Right cardiac atrium (tissue), 5 donors: ENCODE measurements around the gene CDC23. TPM values are rescaled to one million over a fixed set of nuclear protein-coding genes. Genes with fewer than 3 reads are reported as not detected.
"Not testable (repeated sequence)": the region's sequence is repeated elsewhere in the genome, so short reads cannot be mapped to it uniquely, and the experiment has no call there.

Source experiments
- ATAC-seq, 2 donors: fragments of 200-7000 bp; cut with Tn5 transposase; one replicate each; pipeline versions ENCODE4 v1.8.0 to v1.9.1; 2020; ENCODE audit warnings: moderate library complexity in 2 of 2, mild to moderate bottlenecking in 1 of 2
- DNase-seq, 3 donors: peaks; one replicate each; pipeline ENCODE4 v3.0.0-alpha.2; 2020
- H3K27ac ChIP-seq: one replicate; pipeline ENCODE4 v1.5.1; 2013; ENCODE audit warnings: mild to moderate bottlenecking, low read length, control low read depth, moderate library complexity
- H3K27me3 ChIP-seq: one replicate; pipeline ENCODE4 v1.6.1; 2013; ENCODE audit not compliant: control insufficient read depth, insufficient read depth
- H3K4me1 ChIP-seq: one replicate; pipeline ENCODE4 v1.6.1; 2013; ENCODE audit warnings: low read length; ENCODE audit not compliant: control insufficient read depth, insufficient read depth
- H3K4me3 ChIP-seq: one replicate; pipeline ENCODE4 v1.5.1; 2013; ENCODE audit warnings: low read length, control low read depth
- H3K9me3 ChIP-seq: one replicate; pipeline ENCODE4 v1.6.1; 2013; ENCODE audit warnings: low read length; ENCODE audit not compliant: control insufficient read depth
- WGBS: extraction: QIAGEN DNeasy Blood & Tissue Kit; methylation state at CpG from one replicate; pipeline ENCODE4 v1.1.7; 2013; 5-methylcytosine and 5-hydroxymethylcytosine counted together
- intact Hi-C, 4 donors: fragments of 100-400 bp; cut with DNase I; formaldehyde crosslinking; loops; one replicate each; pipeline versions ENCODE4 v1.11.0 to v1.14.0; 2022 to 2023
- polyA plus RNA-seq: library from polyadenylated mRNA; stranded (reverse); fragments of 200-250 nt; gene quantifications from one replicate; pipeline ENCODE4 v1.2.3, GENCODE V29; 2013
- total RNA-seq, 4 donors: library from RNA; stranded (reverse); fragmentation: NEBNext Ultra II Directional; extraction: Animal tissue kit (Norgen Biotek cat#: 25700); gene quantifications; one replicate each; pipeline ENCODE4 v1.2.1, GENCODE V29; 2021
- donor health status: healthy with polysubstance abuse.
- donor health status: DM: no; HTN: yes; CAD: no.
- donor health status: DM: no; HTN: no; CAD: no.
- donor health status: DM: no; HTN: yes; CAD: no; lungs with severe emphysema.
- donor health status: DM: yes; HTN: yes; CAD: no.

CDC23 gene
- total and polyA plus RNA-seq, 5 donors, result 13.3 to 17.9 (median 17.3) TPM

DNA sequence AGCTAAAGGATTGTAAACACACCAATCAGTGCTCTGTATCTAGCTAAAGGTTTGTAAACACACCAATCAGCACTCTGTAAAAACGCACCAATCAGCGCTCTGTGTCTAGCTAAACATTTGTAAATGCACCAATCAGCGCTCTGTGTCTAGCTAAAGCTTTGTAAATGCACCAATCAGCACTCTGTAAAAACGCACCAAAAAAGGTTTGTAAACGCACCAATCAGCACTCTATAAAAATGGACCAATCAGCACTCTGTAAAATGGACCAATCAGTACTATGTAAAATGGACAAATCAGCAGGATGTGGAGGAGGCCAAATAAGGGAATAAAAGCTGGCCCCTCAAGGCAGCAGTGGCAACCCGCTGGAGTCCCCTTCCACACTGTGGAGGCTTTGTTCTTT, 69.5 kb downstream of the CDC23 start:
- H3K4me3 ChIP-seq, H3K27ac ChIP-seq, ATAC-seq, H3K9me3 ChIP-seq, H3K27me3 ChIP-seq, DNase-seq, H3K4me1 ChIP-seq, intact Hi-C loops: not testable (repeated sequence)
- WGBS, result 89% methylated on average over 6 of the region's 6 CpGs

DNA sequence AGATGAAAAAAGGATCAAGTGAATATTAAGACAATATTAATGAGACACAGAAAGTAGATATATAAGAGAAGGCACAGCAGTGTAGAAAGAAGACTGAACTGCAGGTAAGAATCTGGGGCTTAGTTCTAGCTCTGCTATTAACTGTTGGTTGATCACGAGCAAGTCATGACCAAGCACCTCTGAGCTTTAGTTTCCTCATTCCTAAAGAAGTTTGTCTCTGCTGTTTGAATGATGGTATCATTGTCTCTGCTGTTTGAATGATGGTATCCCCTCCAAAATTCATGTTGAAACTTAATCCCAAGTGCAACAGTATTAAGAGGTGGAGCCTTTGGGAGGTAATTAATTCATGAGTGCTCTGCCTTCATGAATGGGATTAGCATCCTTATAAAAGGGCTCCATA, 71.4 kb downstream of the CDC23 start:
- intact Hi-C loops, result no loop called here
- DNase-seq (no peak), ATAC-seq (no peak)
- H3K27ac ChIP-seq, result no peak overlapping the region
- H3K27me3 ChIP-seq, result no peaks in the 10 kb centered on the region
- WGBS, result 69% methylated on average over 1 of the region's 1 CpG
- no peaks in the 10 kb centered on the region for H3K9me3 ChIP-seq
- H3K4me1 ChIP-seq, result no peaks in the 10 kb centered on the region
- no peak overlapping the region for H3K4me3 ChIP-seq

- DNase-seq, result no peak
- Histone ChIP-seq H3K4me3 (no peak overlapping the region), H3K27ac (no peak overlapping the region), H3K27me3 (no peaks in the 10 kb centered on the region), H3K4me1 (no peaks in the 10 kb centered on the region), H3K9me3 (no peaks in the 10 kb centered on the region)
- 46% methylated on average over 4 of the region's 4 CpGs for WGBS
- no peak for ATAC-seq
- intact Hi-C loops, result no loop called here
Observed at GRCh38 chr5:138140268-138140667, 72.9 kb downstream of the CDC23 start.

GRCh38 chr5:138139781-138140090, 73.4 kb downstream of the CDC23 start:
- Histone ChIP-seq H3K27ac (no peak overlapping the region), H3K27me3 (no peaks in the 10 kb centered on the region), H3K9me3 (no peaks in the 10 kb centered on the region), H3K4me3 (peak overlapping the region; percentile 80), H3K4me1 (no peaks in the 10 kb centered on the region)
- intact Hi-C loops, result loop anchor here in 3 of 4 donors (10.0 kb wide), 3 partner anchors 65 to 375 kb away; no protein-coding TSS in a partner anchor
- WGBS, result 68% methylated on average over 3 of the region's 3 CpGs
- DNase-seq, result no peak
- ATAC-seq, result no peak

DNA sequence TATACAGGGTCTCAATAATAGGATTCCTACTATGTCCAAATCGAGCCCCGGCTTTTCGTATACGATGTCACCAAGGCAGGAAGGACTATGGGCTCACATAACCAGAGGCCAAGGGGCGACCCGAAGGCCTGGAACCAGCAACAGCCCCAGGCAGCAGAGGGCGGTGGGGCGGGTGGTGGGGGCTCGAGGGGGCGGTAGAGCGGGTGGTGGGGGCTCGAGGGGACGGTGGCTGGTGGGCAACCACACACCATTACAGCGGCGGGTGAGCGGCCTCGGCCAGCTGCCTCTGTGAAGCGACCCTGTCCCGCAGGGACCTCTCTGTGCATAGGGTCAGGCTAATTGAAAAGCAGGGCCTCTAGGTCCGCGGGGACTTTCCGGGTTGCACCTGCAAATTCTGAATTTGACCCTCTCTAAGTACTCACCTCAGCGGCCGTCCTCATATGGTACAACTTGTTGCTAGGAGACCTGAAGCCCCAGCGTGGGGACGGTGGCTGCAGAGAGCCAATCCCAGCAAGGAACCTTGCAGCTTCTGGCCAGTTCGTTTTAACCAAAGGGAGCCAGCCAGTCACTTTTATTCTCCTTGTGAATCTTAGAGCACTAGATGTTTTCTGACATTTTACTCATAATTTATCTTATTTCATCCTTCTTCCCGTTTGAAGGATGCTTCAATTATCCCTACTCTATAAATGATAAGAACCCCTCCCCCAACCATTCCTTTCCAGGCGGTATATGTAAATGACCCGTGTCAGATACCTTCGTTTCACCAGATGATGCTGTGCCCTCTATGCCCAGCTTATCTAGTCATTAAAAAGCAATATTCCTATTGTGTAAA, 74.0 kb downstream of the CDC23 start, which contains the start of gene NME5:
TSS of gene NME5 (minus strand) at position 480 of the 832 bp plus-strand sequence. CDS start 648 bp downstream, outside the sequence.
- Histone ChIP-seq H3K27ac (no peak within 1 kb of the TSS), H3K9me3 (no peaks in the 10 kb centered on the region), H3K4me3 (peak within 1 kb of the TSS; percentile 80), H3K27me3 (no peaks in the 10 kb centered on the region), H3K4me1 (no peaks in the 10 kb centered on the region)
- 7% methylated on average over 31 of the region's 31 CpGs for WGBS
- DNase-seq (peak; percentile 73 to 90 (median 86)), ATAC-seq (peak; percentile 93)
- intact Hi-C loops, result loop anchor here in 3 of 4 donors (10.0 kb wide), 3 partner anchors 64 to 374 kb away; no protein-coding TSS in a partner anchor

Other genes with a start within 250 kb of the CDC23 start
- 10 to 100 TPM; 34.9 to 71.6 (median 55.2) TPM for gene FAM13B, start 180.2 kb downstream of the CDC23 start, total RNA-seq
- 11.2 TPM for gene FAM13B, start 180.2 kb downstream of the CDC23 start, polyA plus RNA-seq
- gene WNT8A, start 129.3 kb downstream of the CDC23 start, total RNA-seq, result not detected
- gene WNT8A, start 129.3 kb downstream of the CDC23 start, polyA plus RNA-seq, result not detected
- 1 to 10 TPM; 5.0 to 6.8 (median 6.1) TPM for gene NME5, start 73.9 kb downstream of the CDC23 start, total RNA-seq
- gene NME5, start 73.9 kb downstream of the CDC23 start, polyA plus RNA-seq, result 6.1 TPM
- 10 to 100 TPM; 22.2 to 38.7 (median 31.6) TPM for gene BRD8, start 34.7 kb downstream of the CDC23 start, total RNA-seq
- gene BRD8, start 34.7 kb downstream of the CDC23 start, polyA plus RNA-seq, result 23.5 TPM
- 1 to 10 TPM in 2 of 4 donors, under 1 TPM in 1, not detected in 1; 0.71 to 1.7 (median 1.4) TPM for gene KIF20A, start 34.2 kb downstream of the CDC23 start, total RNA-seq
- gene KIF20A, start 34.2 kb downstream of the CDC23 start, polyA plus RNA-seq, result 0.18 TPM
- gene GFRA3, start 61.3 kb upstream of the CDC23 start, total RNA-seq, result 1 to 10 TPM; 1.0 to 1.9 (median 1.5) TPM
- gene GFRA3, start 61.3 kb upstream of the CDC23 start, polyA plus RNA-seq, result 2.5 TPM
- under 1 TPM in 2 of 4 donors, not detected in 2; 0.26 to 0.29 TPM for gene CDC25C, start 118.5 kb upstream of the CDC23 start, total RNA-seq
- not detected for gene CDC25C, start 118.5 kb upstream of the CDC23 start, polyA plus RNA-seq
- 10 to 100 TPM; 20.2 to 25.0 (median 22.8) TPM for gene FAM53C, start 124.9 kb upstream of the CDC23 start, total RNA-seq
- 16.9 TPM for gene FAM53C, start 124.9 kb upstream of the CDC23 start, polyA plus RNA-seq
- 10 to 100 TPM; 44.9 to 56.3 (median 47.5) TPM for gene KDM3B, start 139.4 kb upstream of the CDC23 start, total RNA-seq
- 22.8 TPM for gene KDM3B, start 139.4 kb upstream of the CDC23 start, polyA plus RNA-seq
- gene REEP2, start 225.7 kb upstream of the CDC23 start, total RNA-seq, result 10 to 100 TPM; 29.9 to 58.9 (median 37.2) TPM
- gene REEP2, start 225.7 kb upstream of the CDC23 start, polyA plus RNA-seq, result 38.7 TPM